Endothelial cell of hepatic sinusoid (primary cell): ENCODE data around the gene NT5C.

Experiments used
- in situ Hi-C: cut with HindIII; loops from 2 replicates; pipeline ENCODE4 v1.10.0; 2017; ENCODE audit warnings: low sequenced_read_pairs

NT5C gene

DNA sequence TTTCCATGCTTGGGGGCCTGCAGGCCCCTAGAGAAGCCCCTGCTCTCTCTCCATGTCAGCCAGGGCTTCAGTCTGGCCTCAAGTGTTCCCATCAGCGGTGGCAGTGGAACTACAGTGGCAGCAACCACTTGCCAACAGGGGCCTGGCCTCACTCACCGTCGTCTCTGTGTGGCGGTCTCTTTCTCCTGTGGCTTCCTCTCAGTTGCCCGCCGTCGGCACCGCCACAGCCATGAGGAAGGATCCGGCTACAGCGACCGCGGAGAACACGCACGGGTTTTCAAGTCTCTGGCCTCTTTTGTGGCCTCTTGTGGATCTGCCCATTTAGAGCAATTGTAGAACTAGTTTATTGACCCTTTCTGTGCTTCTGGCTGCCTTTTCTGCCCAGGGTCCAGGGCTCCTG lies 13.2 kb downstream of the NT5C start:
- in situ Hi-C loops = loop anchor here (5.0 kb wide), 1 partner anchor 66 kb away; no protein-coding TSS in a partner anchor

DNA sequence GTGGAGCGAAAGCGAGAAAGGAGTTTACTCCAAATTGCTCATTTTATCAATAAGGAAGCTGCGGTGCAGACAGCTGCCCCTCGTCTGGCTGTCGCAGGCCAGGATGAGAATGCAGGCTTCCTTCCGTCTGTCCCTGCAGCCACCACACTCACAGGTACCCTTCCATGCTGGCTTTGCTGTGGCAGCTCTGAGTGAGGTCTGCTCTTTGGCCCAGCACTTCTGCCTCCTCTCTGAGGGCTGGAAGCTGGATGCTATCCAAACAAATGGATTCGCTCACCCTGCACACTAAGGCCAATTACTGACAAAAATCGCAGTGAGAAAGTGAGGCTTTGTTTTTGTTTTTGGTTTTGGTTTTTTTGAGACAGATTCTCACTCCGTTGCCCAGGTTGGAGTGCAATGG lies 14.8 kb downstream of the NT5C start:
- in situ Hi-C loops = loop anchor here (5.0 kb wide), 1 partner anchor 64 kb away; no protein-coding TSS in a partner anchor

- in situ Hi-C loops = loop anchor here (5.0 kb wide), 1 partner anchor 63 kb away; no protein-coding TSS in a partner anchor
These were observed 16.0 kb downstream of the NT5C start for GRCh38 chr17:75115555-75115954.

DNA sequence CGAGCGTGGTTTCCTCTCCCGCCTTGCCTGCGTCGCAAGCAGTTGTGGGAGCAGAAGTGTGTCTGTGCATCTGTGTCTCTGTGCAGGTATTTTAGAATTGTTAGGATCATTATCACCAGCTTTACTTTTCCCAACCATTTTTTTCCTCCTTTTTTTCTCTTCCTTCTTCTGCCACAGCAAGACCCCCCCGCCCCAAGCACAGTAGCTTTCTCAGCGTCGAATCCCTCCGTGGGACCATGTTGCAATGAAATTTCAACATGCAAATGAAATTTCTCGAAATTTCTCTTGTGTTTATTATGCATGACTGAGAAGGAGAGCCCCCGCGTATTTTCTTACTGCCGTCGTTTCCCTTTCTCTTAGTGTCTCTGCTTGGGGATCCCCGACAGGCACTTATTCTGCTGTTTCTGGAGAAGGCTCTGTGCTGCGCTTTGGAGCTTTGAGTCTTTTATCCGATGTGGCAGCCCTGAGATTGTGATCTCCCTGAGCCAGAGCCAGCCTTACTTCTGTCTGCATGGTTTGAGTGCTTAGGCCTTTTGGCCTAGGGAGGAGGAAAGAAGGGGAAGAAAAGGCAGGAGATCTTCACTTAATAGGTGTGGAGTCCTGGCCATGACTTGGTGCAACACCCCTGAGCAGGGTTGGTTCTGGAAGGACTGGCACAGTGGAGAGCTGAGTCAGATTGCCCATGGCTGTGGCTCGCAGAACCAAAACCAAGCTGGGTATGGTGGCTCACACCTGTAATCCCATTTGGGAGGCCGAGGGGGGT lies 16.8 kb downstream of the NT5C start:
- in situ Hi-C loops = loop anchor here (5.0 kb wide), 1 partner anchor 62 kb away; no protein-coding TSS in a partner anchor

GRCh38 chr17:75113798-75114551 lies 17.6 kb downstream of the NT5C start:
- in situ Hi-C loops = no loop called here

DNA sequence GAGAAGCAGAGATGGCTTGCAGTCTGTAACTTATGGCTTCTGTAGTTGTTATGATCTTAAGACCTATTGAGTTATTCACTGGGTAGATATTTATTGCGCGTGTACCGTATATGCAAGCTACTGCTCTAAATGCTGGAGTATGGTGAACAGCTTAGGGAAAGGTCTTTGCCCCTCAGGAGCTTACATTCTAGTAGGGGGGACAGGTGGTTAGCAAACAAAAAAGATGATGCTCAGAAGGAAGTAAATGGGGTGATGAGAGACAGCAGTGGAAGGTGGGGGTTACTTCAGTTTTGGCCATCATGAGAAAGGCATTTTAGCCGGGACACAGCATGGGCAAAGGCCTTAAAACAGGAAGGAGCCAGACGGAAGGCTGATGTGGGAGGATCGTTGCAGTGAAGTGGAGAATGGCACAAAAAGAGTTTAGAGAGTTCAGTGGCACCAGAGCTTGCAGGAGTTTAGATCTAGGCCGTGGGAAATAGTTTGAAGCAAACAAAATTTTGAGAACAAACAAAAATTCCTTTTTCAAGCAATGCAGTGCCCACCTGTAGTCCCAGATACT lies 19.7 kb downstream of the NT5C start:
- in situ Hi-C loops = no loop called here

DNA sequence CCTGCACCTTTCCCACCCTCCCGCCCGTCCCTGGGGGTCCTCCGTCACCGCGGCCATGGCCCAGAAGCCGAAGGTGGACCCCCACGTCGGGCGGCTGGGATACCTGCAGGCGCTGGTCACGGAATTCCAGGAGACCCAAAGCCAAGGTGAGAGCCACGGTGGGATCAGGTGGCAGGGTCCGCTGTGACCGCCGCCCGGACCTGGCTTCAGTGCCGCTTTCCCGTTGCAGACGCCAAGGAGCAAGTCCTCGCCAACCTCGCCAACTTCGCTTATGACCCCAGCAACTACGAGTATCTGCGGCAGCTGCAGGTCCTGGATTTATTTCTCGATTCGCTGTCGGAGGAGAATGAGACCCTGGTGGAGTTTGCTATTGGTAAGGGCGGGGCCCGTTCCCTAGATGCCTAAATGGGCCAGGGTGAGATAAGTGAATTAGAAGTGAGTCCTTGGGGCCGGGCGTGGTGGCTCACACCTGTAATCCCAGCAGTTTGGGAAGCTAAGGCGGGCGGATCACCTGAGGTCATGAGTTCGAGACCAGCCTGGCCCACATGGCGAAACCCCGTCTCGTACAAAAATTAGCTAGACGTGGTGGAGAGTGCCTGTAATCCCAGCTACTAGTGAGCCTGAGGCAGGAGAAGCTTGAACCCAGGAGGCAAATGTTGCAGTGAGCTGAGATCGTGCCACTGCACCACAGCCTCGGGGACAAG lies 21.2 kb downstream of the NT5C start:
- in situ Hi-C loops = no loop called here

DNA sequence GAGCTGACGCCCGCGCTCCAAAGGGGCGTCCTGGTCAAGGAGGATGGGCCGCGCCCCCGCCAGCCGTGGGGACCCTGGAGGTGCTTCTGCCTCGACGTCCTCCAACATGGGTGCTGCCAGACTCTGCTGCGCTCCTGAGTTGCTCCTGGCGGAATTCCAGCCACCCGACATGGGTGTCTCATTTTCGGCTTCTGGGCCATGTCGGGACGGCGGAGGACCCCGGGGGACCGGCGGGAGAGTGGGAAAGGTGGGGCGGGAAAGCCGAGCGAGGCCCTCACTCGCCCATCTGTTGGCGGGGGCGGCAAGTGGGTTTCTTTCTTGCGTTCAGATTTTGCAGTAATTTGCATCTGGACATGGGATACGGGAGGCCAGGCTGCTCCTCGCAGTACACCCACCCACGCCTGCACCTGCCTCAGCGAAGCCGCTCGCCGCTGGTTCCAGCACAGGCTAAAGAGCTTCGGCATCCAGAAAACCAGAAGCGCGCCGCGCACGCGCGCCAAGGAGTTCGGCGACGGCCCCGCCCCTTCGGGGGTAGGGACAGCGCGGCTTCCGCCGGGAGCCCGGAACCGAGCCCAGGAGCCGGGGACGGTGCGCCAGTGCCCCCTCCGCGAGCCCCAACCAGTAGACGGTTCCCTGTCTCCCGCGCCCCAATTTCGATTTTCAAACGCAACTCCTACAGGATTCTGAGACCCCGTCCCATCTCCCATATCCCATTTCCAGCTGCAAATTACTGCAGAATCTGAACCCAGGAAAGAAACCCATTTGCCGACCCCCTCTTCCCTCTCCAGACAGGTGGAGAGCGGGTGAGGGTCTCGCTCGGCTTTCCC lies 21.9 kb downstream of the NT5C start, which contains the start of gene ARMC7:
Gene ARMC7, plus strand, starts transcription at position 563 of the 827 bp plus-strand sequence. CDS start 320 bp downstream, outside the sequence.
- in situ Hi-C loops = no loop called here

GRCh38 chr17:75109046-75109406 lies 22.5 kb downstream of the NT5C start:
- in situ Hi-C loops = no loop called here

GRCh38 chr17:75108193-75108592 lies 23.3 kb downstream of the NT5C start:
- in situ Hi-C loops = no loop called here

DNA sequence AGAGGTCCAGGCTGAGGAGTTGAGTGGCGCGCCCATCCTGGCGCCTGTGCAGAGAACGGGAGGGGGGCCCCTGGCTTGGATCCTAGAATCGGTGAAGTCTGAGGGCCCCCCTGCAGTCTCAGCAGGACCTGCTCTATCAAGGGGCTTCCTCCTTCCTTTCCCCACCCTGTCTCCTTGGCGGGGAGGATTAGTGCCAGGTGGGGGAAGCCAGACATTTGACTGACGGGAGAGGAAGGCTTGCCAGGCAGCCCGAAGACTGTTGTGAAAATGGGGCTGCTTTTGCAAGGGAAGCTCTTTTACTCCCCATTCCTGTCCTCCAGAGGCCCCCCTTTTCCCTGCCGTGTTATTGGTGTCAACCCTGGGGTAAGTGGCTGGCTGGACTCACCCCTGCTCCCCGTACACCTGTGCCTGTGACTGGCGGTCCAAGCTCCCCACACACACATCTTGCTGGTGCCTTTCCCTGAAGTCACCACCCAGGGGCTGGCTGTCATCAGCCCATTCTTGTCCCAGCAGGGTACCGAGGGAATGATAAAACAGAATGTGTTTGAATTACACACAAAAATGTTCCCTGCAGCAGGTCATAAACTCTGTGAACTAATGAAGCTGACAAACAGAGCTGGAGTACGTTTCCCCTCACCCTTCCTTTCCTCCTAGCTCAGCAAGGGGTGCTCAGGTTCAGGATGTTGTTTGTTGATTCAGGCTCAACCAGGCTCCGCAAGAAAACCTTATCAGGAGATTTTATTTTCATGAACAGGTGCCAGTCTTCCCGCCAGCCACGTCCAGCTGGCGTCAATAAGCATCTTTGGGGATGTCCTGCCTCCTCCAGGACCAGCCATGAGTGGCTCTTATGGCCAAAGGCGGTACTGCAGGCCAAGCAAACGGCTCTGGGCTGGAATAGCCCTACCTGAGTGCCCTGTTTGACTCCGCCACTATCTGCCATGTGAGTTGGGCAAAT lies 26.1 kb downstream of the NT5C start:
- in situ Hi-C loops = no loop called here

- in situ Hi-C loops = no loop called here
These were observed 27.7 kb downstream of the NT5C start for GRCh38 chr17:75103601-75104554.

DNA sequence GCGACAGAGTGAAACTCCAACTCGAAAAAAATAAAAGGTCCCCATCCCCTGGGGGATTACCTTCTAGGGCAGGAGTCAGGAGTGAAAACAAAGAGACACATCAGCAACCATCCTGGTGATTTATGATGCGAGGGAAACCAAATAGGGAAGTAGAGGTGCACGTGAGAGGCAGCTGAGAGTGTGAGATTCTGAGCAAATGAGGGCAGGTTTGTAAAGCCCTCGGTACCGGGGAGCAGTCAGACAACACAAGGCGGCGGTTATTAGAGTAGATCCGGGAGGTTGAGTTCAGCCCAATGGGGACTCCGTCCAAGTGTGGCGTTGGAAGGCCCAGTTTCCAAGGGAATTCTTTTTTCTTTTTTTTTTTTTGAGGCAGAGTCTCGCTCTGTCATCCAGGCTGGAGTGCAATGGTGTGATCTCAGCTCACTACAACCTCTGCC lies 29.1 kb downstream of the NT5C start:
- in situ Hi-C loops = no loop called here

GRCh38 chr17:75099881-75100595 lies 31.5 kb downstream of the NT5C start:
- in situ Hi-C loops = no loop called here

DNA sequence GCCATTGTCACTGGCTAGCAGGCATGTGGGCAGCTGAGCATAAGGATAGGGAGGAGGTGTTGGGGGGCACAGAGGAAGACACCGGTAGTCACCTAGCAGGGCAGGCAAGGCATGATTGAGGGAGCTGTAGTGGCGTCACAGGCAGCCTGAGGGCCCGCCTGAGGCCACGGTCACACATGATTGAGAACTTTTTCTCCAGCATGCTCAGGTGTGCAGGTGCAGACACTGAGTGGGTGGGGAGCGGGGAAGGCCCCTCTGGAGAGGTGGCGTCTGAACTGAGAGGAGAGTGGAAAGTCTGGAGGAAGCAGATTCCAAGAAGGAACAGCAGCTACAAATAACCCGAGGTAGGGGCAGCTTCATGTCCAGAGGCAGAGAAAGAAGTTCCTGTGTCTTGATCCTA lies 32.7 kb downstream of the NT5C start:
- in situ Hi-C loops = no loop called here

DNA sequence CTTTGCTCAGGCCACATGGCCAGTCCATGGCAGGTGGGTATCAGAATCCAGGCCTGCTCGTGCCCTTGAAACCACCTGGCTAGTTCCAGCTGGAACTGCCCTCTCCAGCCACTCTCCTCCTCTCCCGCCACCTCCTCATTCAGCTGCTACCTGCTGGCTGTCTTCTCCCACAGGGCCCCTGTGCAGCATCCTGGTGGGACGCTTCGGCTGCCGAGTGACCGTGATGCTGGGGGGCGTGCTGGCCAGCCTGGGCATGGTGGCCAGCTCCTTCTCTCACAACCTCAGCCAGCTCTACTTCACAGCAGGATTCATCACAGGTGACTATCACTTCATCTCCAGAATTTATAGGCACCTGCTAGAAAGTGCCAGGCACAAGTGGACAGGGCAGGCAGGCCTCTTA lies 33.7 kb downstream of the NT5C start:
- in situ Hi-C loops = no loop called here

DNA sequence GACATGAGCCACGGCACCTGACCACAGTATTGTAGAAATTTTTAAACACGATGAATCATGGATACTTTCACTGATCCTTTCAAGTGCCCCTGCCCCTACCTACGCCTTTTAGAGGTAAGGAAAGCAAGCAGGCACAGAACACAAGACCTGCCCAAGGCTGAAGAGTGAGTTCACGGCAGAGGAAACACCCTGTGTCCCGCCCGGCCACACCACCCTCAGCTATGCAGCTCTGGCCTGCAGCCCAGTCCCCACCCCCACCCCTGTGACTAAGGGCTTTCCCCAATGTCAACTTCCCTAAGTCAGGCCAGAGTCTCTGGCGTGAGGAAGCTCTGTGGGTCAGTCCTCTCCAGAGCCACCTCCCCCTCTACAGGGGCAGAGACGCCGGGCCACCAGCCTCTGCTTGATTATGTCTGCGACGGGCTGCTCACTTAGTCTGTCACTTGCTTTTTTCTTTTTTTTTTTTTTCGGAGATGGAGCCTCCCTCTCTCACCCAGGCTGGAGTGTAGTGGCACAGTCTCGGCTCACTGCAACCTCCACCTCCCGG lies 35.4 kb downstream of the NT5C start:
- in situ Hi-C loops = no loop called here
